ENCODE measurements around the gene CD9.

CD9 gene

GRCh38 chr12:6263931-6264330 lies 63.7 kb downstream of the CD9 start:
- Histone ChIP-seq H3K18ac (ENCODE audit: low read length) (no peak overlapping the region), H3K4me1 (ENCODE audit: control insufficient read depth in 2 of 2, insufficient read depth in 1 of 2, low read depth in 1 of 2, low read length in 2 of 2) (peaks cover 7 to 13% of the 10 kb centered on the region in 2 donors), H3K14ac (ENCODE audit: low read length) (no peak overlapping the region), H4K91ac (ENCODE audit: low read depth, low read length, poor library complexity) (no peak overlapping the region), H3K27ac (replicated peaks; ENCODE audit: low read length) (no peak overlapping the region), H2AK5ac (ENCODE audit: low read depth, low read length) (no peak overlapping the region), H3K4ac (ENCODE audit: low read length) (no peak overlapping the region), H3K9me3 (replicated peaks in 1 of 2; ENCODE audit: control insufficient read depth in 2 of 2, insufficient read depth in 1 of 2, low read depth in 1 of 2, low read length in 2 of 2) (no peaks in the 10 kb centered on the region), H3K36me3 (replicated peaks in 1 of 2; ENCODE audit: control insufficient read depth in 2 of 2, insufficient read depth in 2 of 2, low read length in 2 of 2) (no peaks in the 10 kb centered on the region), H4K8ac (ENCODE audit: low read depth, low read length) (no peak overlapping the region), H2AFZ (ENCODE audit: low read length) (peak overlapping the region; percentile 31), H3K9ac (ENCODE audit: low read depth, low read length, poor library complexity) (no peak overlapping the region), H2BK120ac (ENCODE audit: low read depth, low read length) (no peak overlapping the region), H2BK15ac (ENCODE audit: low read length) (no peak overlapping the region), H3K4me2 (ENCODE audit: insufficient read depth, low read length, poor library complexity, severe bottlenecking) (no peak overlapping the region), H3K23ac (ENCODE audit: low read depth, low read length, poor library complexity) (no peak overlapping the region), H3K27me3 (ENCODE audit: control insufficient read depth in 3 of 3, insufficient read depth in 3 of 3, low read depth in 1 of 3, low read length in 3 of 3) (peaks cover 0 to 5% (median 0%) of the 10 kb centered on the region in 3 experiments), H3K4me3 (ENCODE audit: low read length in 2 of 2) (no peak overlapping the region), H3K79me1 (ENCODE audit: low read depth, low read length) (no peaks in the 10 kb centered on the region), H2BK12ac (ENCODE audit: low read length) (no peak overlapping the region), H2BK5ac (ENCODE audit: low read length) (no peak overlapping the region)
- no peak for DNase-seq (ENCODE audit: low spot score)
- no CpG with 5 or more reads among the region's 4 CpGs for WGBS, 2 donors (ENCODE audit: extremely low coverage in 2 of 2, insufficient read length in 2 of 2, insufficient replicate concordance in 1 of 2)

- peaks cover 0 to 5% (median 0%) of the 10 kb centered on the region in 3 experiments for H3K27me3 ChIP-seq (ENCODE audit: control insufficient read depth in 3 of 3, insufficient read depth in 3 of 3, low read depth in 1 of 3, low read length in 3 of 3)
- no peak for DNase-seq (ENCODE audit: low spot score)
- no peak overlapping the region for H3K9ac ChIP-seq (ENCODE audit: low read depth, low read length, poor library complexity)
- H3K4me3 ChIP-seq (ENCODE audit: low read length in 2 of 2) = no peak overlapping the region
- no peak overlapping the region for H2BK5ac ChIP-seq (ENCODE audit: low read length)
- H4K8ac ChIP-seq (ENCODE audit: low read depth, low read length) = no peak overlapping the region
- no peak overlapping the region for H2AK5ac ChIP-seq (ENCODE audit: low read depth, low read length)
- no peak overlapping the region for H3K23ac ChIP-seq (ENCODE audit: low read depth, low read length, poor library complexity)
- peaks cover 7 to 13% of the 10 kb centered on the region in 2 donors for H3K4me1 ChIP-seq (ENCODE audit: control insufficient read depth in 2 of 2, insufficient read depth in 1 of 2, low read depth in 1 of 2, low read length in 2 of 2)
- no peak overlapping the region for H4K91ac ChIP-seq (ENCODE audit: low read depth, low read length, poor library complexity)
- no peak overlapping the region for H3K14ac ChIP-seq (ENCODE audit: low read length)
- H3K4ac ChIP-seq (ENCODE audit: low read length) = no peak overlapping the region
- H3K27ac ChIP-seq (replicated peaks; ENCODE audit: low read length) = no peak overlapping the region
- H2BK15ac ChIP-seq (ENCODE audit: low read length) = no peak overlapping the region
- no peak overlapping the region for H2BK120ac ChIP-seq (ENCODE audit: low read depth, low read length)
- H3K18ac ChIP-seq (ENCODE audit: low read length) = no peak overlapping the region
- no peaks in the 10 kb centered on the region for H3K9me3 ChIP-seq (replicated peaks in 1 of 2; ENCODE audit: control insufficient read depth in 2 of 2, insufficient read depth in 1 of 2, low read depth in 1 of 2, low read length in 2 of 2)
- H3K79me1 ChIP-seq (ENCODE audit: low read depth, low read length) = no peaks in the 10 kb centered on the region
- H2BK12ac ChIP-seq (ENCODE audit: low read length) = no peak overlapping the region
- no CpG with 5 or more reads among the region's 11 CpGs for WGBS, 2 donors (ENCODE audit: extremely low coverage in 2 of 2, insufficient read length in 2 of 2, insufficient replicate concordance in 1 of 2)
- H2AFZ ChIP-seq (ENCODE audit: low read length) = peak overlapping the region; percentile 31
- no peak overlapping the region for H3K4me2 ChIP-seq (ENCODE audit: insufficient read depth, low read length, poor library complexity, severe bottlenecking)
- no peaks in the 10 kb centered on the region for H3K36me3 ChIP-seq (replicated peaks in 1 of 2; ENCODE audit: control insufficient read depth in 2 of 2, insufficient read depth in 2 of 2, low read length in 2 of 2)
Observed at GRCh38 chr12:6264402-6265037, 64.3 kb downstream of the CD9 start.

GRCh38 chr12:6265038-6265405 lies 64.8 kb downstream of the CD9 start:
- H3K4me3 ChIP-seq (ENCODE audit: low read length in 2 of 2) = no peak overlapping the region
- no peak overlapping the region for H3K14ac ChIP-seq (ENCODE audit: low read length)
- H3K79me1 ChIP-seq (ENCODE audit: low read depth, low read length) = no peaks in the 10 kb centered on the region
- H3K27me3 ChIP-seq (ENCODE audit: control insufficient read depth in 3 of 3, insufficient read depth in 3 of 3, low read depth in 1 of 3, low read length in 3 of 3) = peaks cover 0 to 5% (median 0%) of the 10 kb centered on the region in 3 experiments
- no peak overlapping the region for H4K91ac ChIP-seq (ENCODE audit: low read depth, low read length, poor library complexity)
- no peak overlapping the region for H2AK5ac ChIP-seq (ENCODE audit: low read depth, low read length)
- no peak overlapping the region for H3K23ac ChIP-seq (ENCODE audit: low read depth, low read length, poor library complexity)
- no peaks in the 10 kb centered on the region for H3K9me3 ChIP-seq (replicated peaks in 1 of 2; ENCODE audit: control insufficient read depth in 2 of 2, insufficient read depth in 1 of 2, low read depth in 1 of 2, low read length in 2 of 2)
- H3K4me1 ChIP-seq (ENCODE audit: control insufficient read depth in 2 of 2, insufficient read depth in 1 of 2, low read depth in 1 of 2, low read length in 2 of 2) = peaks cover 7 to 13% of the 10 kb centered on the region in 2 donors
- H2BK15ac ChIP-seq (ENCODE audit: low read length) = no peak overlapping the region
- no peak overlapping the region for H2BK12ac ChIP-seq (ENCODE audit: low read length)
- H3K9ac ChIP-seq (ENCODE audit: low read depth, low read length, poor library complexity) = no peak overlapping the region
- no peak for DNase-seq (ENCODE audit: low spot score)
- no peak overlapping the region for H2AFZ ChIP-seq (ENCODE audit: low read length)
- no peak overlapping the region for H4K8ac ChIP-seq (ENCODE audit: low read depth, low read length)
- no peak overlapping the region for H3K4me2 ChIP-seq (ENCODE audit: insufficient read depth, low read length, poor library complexity, severe bottlenecking)
- H3K36me3 ChIP-seq (replicated peaks in 1 of 2; ENCODE audit: control insufficient read depth in 2 of 2, insufficient read depth in 2 of 2, low read length in 2 of 2) = no peaks in the 10 kb centered on the region
- no peak overlapping the region for H3K4ac ChIP-seq (ENCODE audit: low read length)
- no peak overlapping the region for H3K18ac ChIP-seq (ENCODE audit: low read length)
- H2BK120ac ChIP-seq (ENCODE audit: low read depth, low read length) = no peak overlapping the region
- H3K27ac ChIP-seq (replicated peaks; ENCODE audit: low read length) = no peak overlapping the region
- no CpG with 5 or more reads among the region's 2 CpGs for WGBS, 2 donors (ENCODE audit: extremely low coverage in 2 of 2, insufficient read length in 2 of 2, insufficient replicate concordance in 1 of 2)
- H2BK5ac ChIP-seq (ENCODE audit: low read length) = no peak overlapping the region

GRCh38 chr12:6266541-6266966 lies 66.4 kb downstream of the CD9 start:
- Histone ChIP-seq H4K8ac (ENCODE audit: low read depth, low read length) (no peak overlapping the region), H3K14ac (ENCODE audit: low read length) (no peak overlapping the region), H3K18ac (ENCODE audit: low read length) (peak overlapping the region; percentile 45), H3K36me3 (replicated peaks in 1 of 2; ENCODE audit: control insufficient read depth in 2 of 2, insufficient read depth in 2 of 2, low read length in 2 of 2) (no peaks in the 10 kb centered on the region), H3K9ac (ENCODE audit: low read depth, low read length, poor library complexity) (no peak overlapping the region), H3K23ac (ENCODE audit: low read depth, low read length, poor library complexity) (no peak overlapping the region), H2AK5ac (ENCODE audit: low read depth, low read length) (no peak overlapping the region), H2BK12ac (ENCODE audit: low read length) (no peak overlapping the region), H3K4me1 (ENCODE audit: control insufficient read depth in 2 of 2, insufficient read depth in 1 of 2, low read depth in 1 of 2, low read length in 2 of 2) (peaks cover 7 to 13% of the 10 kb centered on the region in 2 donors), H3K4me2 (ENCODE audit: insufficient read depth, low read length, poor library complexity, severe bottlenecking) (no peak overlapping the region), H3K4ac (ENCODE audit: low read length) (no peak overlapping the region), H4K91ac (ENCODE audit: low read depth, low read length, poor library complexity) (no peak overlapping the region), H3K9me3 (replicated peaks in 1 of 2; ENCODE audit: control insufficient read depth in 2 of 2, insufficient read depth in 1 of 2, low read depth in 1 of 2, low read length in 2 of 2) (no peaks in the 10 kb centered on the region), H2AFZ (ENCODE audit: low read length) (no peak overlapping the region), H3K79me1 (ENCODE audit: low read depth, low read length) (no peaks in the 10 kb centered on the region), H3K4me3 (ENCODE audit: low read length in 2 of 2) (no peak overlapping the region), H2BK120ac (ENCODE audit: low read depth, low read length) (no peak overlapping the region), H2BK15ac (ENCODE audit: low read length) (no peak overlapping the region), H3K27ac (replicated peaks; ENCODE audit: low read length) (no peak overlapping the region), H3K27me3 (ENCODE audit: control insufficient read depth in 3 of 3, insufficient read depth in 3 of 3, low read depth in 1 of 3, low read length in 3 of 3) (peaks cover 0 to 5% (median 0%) of the 10 kb centered on the region in 3 experiments), H2BK5ac (ENCODE audit: low read length) (no peak overlapping the region)
- WGBS, 2 donors (ENCODE audit: extremely low coverage in 2 of 2, insufficient read length in 2 of 2, insufficient replicate concordance in 1 of 2) = no CpG with 5 or more reads among the region's 7 CpGs
- no peak for DNase-seq (ENCODE audit: low spot score)

All from neuronal stem cell (in vitro differentiated cells).